HepG2 (cell line): ENCODE data around the gene ZNF581. TPM values are rescaled to one million over a fixed set of nuclear protein-coding genes. Genes with fewer than 3 reads are reported as not detected.
A peak's percentile ranks its signal among the peaks of the same experiment; 100 is the strongest.

Source experiments
- FOXM1 ChIP-seq: sonication (generic); formaldehyde crosslinking; IDR thresholded peaks from 2 replicates; pipeline ENCODE4 v1.5.0; 2020; ENCODE audit warnings: missing genetic modification reagents
- HOXA3 ChIP-seq: sonication (generic); formaldehyde crosslinking; IDR thresholded peaks from 2 replicates; pipeline ENCODE4 v1.5.0; 2020; ENCODE audit warnings: missing genetic modification reagents
- KDM5A ChIP-seq: fragments of 200-600 bp; sonication (generic); IDR thresholded peaks from 2 replicates; pipeline ENCODE4 v1.7.0; 2018; ENCODE audit warnings: antibody characterized with exemption, mild to moderate bottlenecking, low read length, borderline replicate concordance
- MAZ ChIP-seq, 2 experiments: sonication (generic) in 1 of 2; formaldehyde crosslinking in 1 of 2; IDR thresholded peaks; 2 replicates each; pipeline versions ENCODE4 v1.5.0 to v1.6.1; 2012 to 2020; ENCODE audit warnings: low read depth in 2 of 2, mild to moderate bottlenecking in 2 of 2, borderline replicate concordance in 1 of 2, improper control_type of control experiment in 1 of 2, low read length in 1 of 2, missing genetic modification reagents in 1 of 2, moderate library complexity in 1 of 2
- ZFP36L1 ChIP-seq: sonication (generic); formaldehyde crosslinking; IDR thresholded peaks from 2 replicates; pipeline ENCODE4 v1.8.0; 2022; ENCODE audit warnings: mild to moderate bottlenecking, missing genetic modification reagents, moderate library complexity
- ZHX1 ChIP-seq: sonication (generic); formaldehyde crosslinking; IDR thresholded peaks from 2 replicates; pipeline ENCODE4 v1.8.1; 2022; ENCODE audit warnings: low read depth, mild to moderate bottlenecking, missing genetic modification reagents
- ZNF331 ChIP-seq: sonication (generic); formaldehyde crosslinking; IDR thresholded peaks from 2 replicates; pipeline ENCODE4 v1.4.0; 2020; ENCODE audit warnings: missing genetic modification reagents
- ZNF383 ChIP-seq: sonication (generic); formaldehyde crosslinking; IDR thresholded peaks from 2 replicates; pipeline ENCODE4 v1.4.0; 2020; ENCODE audit warnings: missing genetic modification reagents, mild to moderate bottlenecking, borderline replicate concordance
- polyA plus RNA-seq, 8 experiments: library from polyadenylated mRNA; depleted of rRNA in 3 of 8; stranded (reverse) in 7 of 8; unstranded in 1 of 8; fragments of >200 nt; fragmentation: Illumina TruSeq in 4 of 8; extraction: Trizol in 4 of 8; gene quantifications; 2 replicates each; pipeline versions ENCODE4 v1.2.1 to v1.2.3, GENCODE V29; 2011 to 2016; ENCODE audit warnings: low read depth in 4 of 8, missing spikeins in 1 of 8, mixed read lengths in 1 of 8; ENCODE audit not compliant: insufficient read depth in 1 of 8
- total RNA-seq, 5 experiments: library from RNA; depleted of rRNA; stranded (reverse); fragments of >200 nt; fragmentation: Illumina TruSeq; extraction: Trizol; gene quantifications; 2 replicates each; pipeline ENCODE4 v1.2.3, GENCODE V29; 2016; ENCODE audit warnings: low read depth in 1 of 5
- TF ChIP-seq, protein P1 (sequence below): sonication (generic); formaldehyde crosslinking; IDR thresholded peaks from 2 replicates; pipeline ENCODE4 v1.4.0; 2020; ENCODE audit warnings: mild to moderate bottlenecking, missing genetic modification reagents
- TF ChIP-seq, protein P2 (sequence below): sonication (generic); formaldehyde crosslinking; IDR thresholded peaks from 2 replicates; pipeline ENCODE4 v1.4.0; 2020; ENCODE audit warnings: missing genetic modification reagents
- TF ChIP-seq, protein P3 (sequence below): sonication (generic); formaldehyde crosslinking; IDR thresholded peaks from 2 replicates; pipeline ENCODE4 v1.8.1; 2023; ENCODE audit warnings: mild to moderate bottlenecking, inconsistent platforms, moderate library complexity, missing genetic modification reagents, borderline replicate concordance
- TF ChIP-seq, protein P4 (sequence below): sonication (generic); formaldehyde crosslinking; IDR thresholded peaks from 2 replicates; pipeline ENCODE4 v1.5.0; 2020; ENCODE audit warnings: missing genetic modification reagents

The ZNF581 gene
- total and polyA plus RNA-seq, 2 of the 13 experiments (the other 11 are each of a cell fraction or from before 2014, with no cell fraction given), result 19.6 to 49.5 TPM

GRCh38 chr19:55605637-55606470 is 37.6 kb upstream of the ZNF581 start, which contains the start of gene ZNF865 (continued):
- no peak for TF ChIP-seq FOXM1 (CRISPR knock-in tag)
- TF ChIP-seq ZNF331 (CRISPR knock-in tag), result 0 out of 2 replicates have a peak, but pooled peaks have one; percentile 22
- TF ChIP-seq, protein P1, sequence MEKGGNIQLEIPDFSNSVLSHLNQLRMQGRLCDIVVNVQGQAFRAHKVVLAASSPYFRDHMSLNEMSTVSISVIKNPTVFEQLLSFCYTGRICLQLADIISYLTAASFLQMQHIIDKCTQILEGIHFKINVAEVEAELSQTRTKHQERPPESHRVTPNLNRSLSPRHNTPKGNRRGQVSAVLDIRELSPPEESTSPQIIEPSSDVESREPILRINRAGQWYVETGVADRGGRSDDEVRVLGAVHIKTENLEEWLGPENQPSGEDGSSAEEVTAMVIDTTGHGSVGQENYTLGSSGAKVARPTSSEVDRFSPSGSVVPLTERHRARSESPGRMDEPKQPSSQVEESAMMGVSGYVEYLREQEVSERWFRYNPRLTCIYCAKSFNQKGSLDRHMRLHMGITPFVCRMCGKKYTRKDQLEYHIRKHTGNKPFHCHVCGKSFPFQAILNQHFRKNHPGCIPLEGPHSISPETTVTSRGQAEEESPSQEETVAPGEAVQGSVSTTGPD (CRISPR knock-in tag), result no peak
- peak; percentile 30; the same call in 1 of the 2 replicates for TF ChIP-seq HOXA3
- TF ChIP-seq ZHX1 (CRISPR knock-in tag), result no peak
- TF ChIP-seq, protein P2, sequence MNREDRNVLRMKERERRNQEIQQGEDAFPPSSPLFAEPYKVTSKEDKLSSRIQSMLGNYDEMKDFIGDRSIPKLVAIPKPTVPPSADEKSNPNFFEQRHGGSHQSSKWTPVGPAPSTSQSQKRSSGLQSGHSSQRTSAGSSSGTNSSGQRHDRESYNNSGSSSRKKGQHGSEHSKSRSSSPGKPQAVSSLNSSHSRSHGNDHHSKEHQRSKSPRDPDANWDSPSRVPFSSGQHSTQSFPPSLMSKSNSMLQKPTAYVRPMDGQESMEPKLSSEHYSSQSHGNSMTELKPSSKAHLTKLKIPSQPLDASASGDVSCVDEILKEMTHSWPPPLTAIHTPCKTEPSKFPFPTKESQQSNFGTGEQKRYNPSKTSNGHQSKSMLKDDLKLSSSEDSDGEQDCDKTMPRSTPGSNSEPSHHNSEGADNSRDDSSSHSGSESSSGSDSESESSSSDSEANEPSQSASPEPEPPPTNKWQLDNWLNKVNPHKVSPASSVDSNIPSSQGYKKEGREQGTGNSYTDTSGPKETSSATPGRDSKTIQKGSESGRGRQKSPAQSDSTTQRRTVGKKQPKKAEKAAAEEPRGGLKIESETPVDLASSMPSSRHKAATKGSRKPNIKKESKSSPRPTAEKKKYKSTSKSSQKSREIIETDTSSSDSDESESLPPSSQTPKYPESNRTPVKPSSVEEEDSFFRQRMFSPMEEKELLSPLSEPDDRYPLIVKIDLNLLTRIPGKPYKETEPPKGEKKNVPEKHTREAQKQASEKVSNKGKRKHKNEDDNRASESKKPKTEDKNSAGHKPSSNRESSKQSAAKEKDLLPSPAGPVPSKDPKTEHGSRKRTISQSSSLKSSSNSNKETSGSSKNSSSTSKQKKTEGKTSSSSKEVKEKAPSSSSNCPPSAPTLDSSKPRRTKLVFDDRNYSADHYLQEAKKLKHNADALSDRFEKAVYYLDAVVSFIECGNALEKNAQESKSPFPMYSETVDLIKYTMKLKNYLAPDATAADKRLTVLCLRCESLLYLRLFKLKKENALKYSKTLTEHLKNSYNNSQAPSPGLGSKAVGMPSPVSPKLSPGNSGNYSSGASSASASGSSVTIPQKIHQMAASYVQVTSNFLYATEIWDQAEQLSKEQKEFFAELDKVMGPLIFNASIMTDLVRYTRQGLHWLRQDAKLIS, result no peak
- no peak for TF ChIP-seq ZFP36L1
- TF ChIP-seq, protein P3, sequence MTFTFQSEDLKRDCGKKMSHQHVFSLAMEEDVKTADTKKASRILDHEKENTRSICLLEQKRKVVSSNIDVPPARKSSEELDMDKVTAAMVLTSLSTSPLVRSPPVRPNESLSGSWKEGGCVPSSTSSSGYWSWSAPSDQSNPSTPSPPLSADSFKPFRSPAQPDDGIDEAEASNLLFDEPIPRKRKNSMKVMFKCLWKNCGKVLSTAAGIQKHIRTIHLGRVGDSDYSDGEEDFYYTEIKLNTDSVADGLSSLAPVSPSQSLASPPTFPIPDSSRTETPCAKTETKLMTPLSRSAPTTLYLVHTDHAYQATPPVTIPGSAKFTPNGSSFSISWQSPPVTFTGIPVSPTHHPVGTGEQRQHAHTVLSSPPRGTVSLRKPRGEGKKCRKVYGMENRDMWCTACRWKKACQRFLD (CRISPR knock-in tag), result no peak
- TF ChIP-seq MAZ (IDR thresholded peaks at IDR 0.05; ENCODE audit: borderline replicate concordance, low read depth, low read length), result no peak
- no peak for TF ChIP-seq MAZ (CRISPR knock-in tag; IDR thresholded peaks at IDR 0.05; ENCODE audit: low read depth)
- TF ChIP-seq, protein P4, sequence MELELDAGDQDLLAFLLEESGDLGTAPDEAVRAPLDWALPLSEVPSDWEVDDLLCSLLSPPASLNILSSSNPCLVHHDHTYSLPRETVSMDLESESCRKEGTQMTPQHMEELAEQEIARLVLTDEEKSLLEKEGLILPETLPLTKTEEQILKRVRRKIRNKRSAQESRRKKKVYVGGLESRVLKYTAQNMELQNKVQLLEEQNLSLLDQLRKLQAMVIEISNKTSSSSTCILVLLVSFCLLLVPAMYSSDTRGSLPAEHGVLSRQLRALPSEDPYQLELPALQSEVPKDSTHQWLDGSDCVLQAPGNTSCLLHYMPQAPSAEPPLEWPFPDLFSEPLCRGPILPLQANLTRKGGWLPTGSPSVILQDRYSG, result no peak
- TF ChIP-seq KDM5A, result peak; percentile 42; the same call in 1 of the 2 replicates
- no peak for TF ChIP-seq ZNF383
